ENCODE results near the gene RANBP10.

The RANBP10 gene

GRCh38 chr16:67806428-67807147 lies at the start of gene RANBP10, which contains the start of gene TSNAXIP1:
Gene RANBP10, minus strand, starts transcription at chr16:67806560. Its CDS starts 24 bp downstream, at chr16:67806536.
Gene TSNAXIP1, plus strand, starts transcription at chr16:67806889. Its CDS starts 261 bp downstream, at chr16:67807150.
- TF ChIP-seq CTCF (IDR thresholded peaks at IDR 0.05; ENCODE audit: low read depth, low read length) = no peak
- peak within 1 kb of the TSS; percentile 83 for H3K4me3 ChIP-seq (ENCODE audit: low read depth, low read length)

GRCh38 chr16:67855789-67856188 lies 49.4 kb upstream of the RANBP10 start:
- TF ChIP-seq CTCF (IDR thresholded peaks at IDR 0.05; ENCODE audit: low read depth, low read length) = no peak
- H3K4me3 ChIP-seq (ENCODE audit: low read depth, low read length) = no peak overlapping the region

- TF ChIP-seq CTCF (IDR thresholded peaks at IDR 0.05; ENCODE audit: low read depth, low read length) = no peak
- H3K4me3 ChIP-seq (ENCODE audit: low read depth, low read length) = no peak overlapping the region
These were observed 47.3 kb upstream of the RANBP10 start for GRCh38 chr16:67853670-67854069.

- peak overlapping the region; percentile 97 for H3K4me3 ChIP-seq (ENCODE audit: low read depth, low read length)
- no peak for TF ChIP-seq CTCF (IDR thresholded peaks at IDR 0.05; ENCODE audit: low read depth, low read length)
These were observed 41.8 kb upstream of the RANBP10 start for GRCh38 chr16:67848118-67848517.

- peak within 1 kb of the TSS; percentile 97 for H3K4me3 ChIP-seq (ENCODE audit: low read depth, low read length)
- TF ChIP-seq CTCF (IDR thresholded peaks at IDR 0.05; ENCODE audit: low read depth, low read length) = no peak
These were observed 40.9 kb upstream of the RANBP10 start, which contains the start of gene CENPT for GRCh38 chr16:67847064-67847861. Gene CENPT, minus strand, starts transcription at chr16:67847693. Its CDS starts 13,834 bp downstream, at chr16:67833859.

GRCh38 chr16:67846320-67847063 lies 40.1 kb upstream of the RANBP10 start, which contains the start of gene NUTF2:
Gene NUTF2, plus strand, starts transcription at chr16:67846933. Its CDS starts 18,198 bp downstream, at chr16:67865131.
- peak within 1 kb of the TSS; percentile 97 for H3K4me3 ChIP-seq (ENCODE audit: low read depth, low read length)
- no peak for TF ChIP-seq CTCF (IDR thresholded peaks at IDR 0.05; ENCODE audit: low read depth, low read length)

Measured in WI38 (cell line).